Measurements from ENCODE around the gene AKNAD1. TPM values are rescaled to one million over a fixed set of nuclear protein-coding genes. Genes with fewer than 3 reads are reported as not detected.

AKNAD1 gene
- total RNA-seq, 2 donors from 2014 or later: not detected

GRCh38 chr1:108780937-108781574 is 75.8 kb downstream of the AKNAD1 start:
- no peaks in the 10 kb centered on the region for H3K4me1 ChIP-seq
- H3K4me3 ChIP-seq: no peak overlapping the region
- no peaks in the 10 kb centered on the region for H3K27me3 ChIP-seq
- peaks cover 6 to 13% of the 10 kb centered on the region in 2 donors for H3K9me3 ChIP-seq
- TF ChIP-seq CTCF (IDR thresholded peaks at IDR 0.05): no peak
- DNase-seq (ENCODE audit: low spot score): no peak
- H3K36me3 ChIP-seq: peaks cover 77% of the 10 kb centered on the region
- H3K27ac ChIP-seq: no peak overlapping the region

GRCh38 chr1:108779455-108779854 is 77.4 kb downstream of the AKNAD1 start:
- no peak for TF ChIP-seq CTCF (IDR thresholded peaks at IDR 0.05)
- peaks cover 69% of the 10 kb centered on the region for H3K36me3 ChIP-seq
- no peak for DNase-seq (ENCODE audit: low spot score)
- H3K27ac ChIP-seq: no peak overlapping the region
- no peaks in the 10 kb centered on the region for H3K27me3 ChIP-seq
- H3K4me3 ChIP-seq: no peak overlapping the region
- H3K9me3 ChIP-seq: no peaks in the 10 kb centered on the region
- H3K4me1 ChIP-seq: no peaks in the 10 kb centered on the region

GRCh38 chr1:108777839-108778238 is 79.1 kb downstream of the AKNAD1 start:
- H3K4me1 ChIP-seq: no peaks in the 10 kb centered on the region
- H3K27me3 ChIP-seq: no peaks in the 10 kb centered on the region
- peaks cover 65% of the 10 kb centered on the region for H3K36me3 ChIP-seq
- H3K4me3 ChIP-seq: no peak overlapping the region
- H3K27ac ChIP-seq: no peak overlapping the region
- TF ChIP-seq CTCF (IDR thresholded peaks at IDR 0.05): no peak
- no peak for DNase-seq (ENCODE audit: low spot score)
- H3K9me3 ChIP-seq: no peaks in the 10 kb centered on the region

GRCh38 chr1:108767708-108768107 is 89.2 kb downstream of the AKNAD1 start:
- peaks cover 42% of the 10 kb centered on the region for H3K36me3 ChIP-seq

GRCh38 chr1:108767115-108767514 is 89.8 kb downstream of the AKNAD1 start:
- no peak for DNase-seq (ENCODE audit: low spot score)
- Histone ChIP-seq H3K27ac (no peak overlapping the region), H3K9me3 (no peaks in the 10 kb centered on the region), H3K36me3 (peaks cover 45% of the 10 kb centered on the region), H3K27me3 (no peaks in the 10 kb centered on the region), H3K4me3 (no peak overlapping the region), H3K4me1 (no peaks in the 10 kb centered on the region)
- no peak for TF ChIP-seq CTCF (IDR thresholded peaks at IDR 0.05)

More at GRCh38 chr1:108767708-108768107, 89.2 kb downstream of the AKNAD1 start:
- H3K4me1 ChIP-seq: no peaks in the 10 kb centered on the region
- no peaks in the 10 kb centered on the region for H3K9me3 ChIP-seq
- no peak for DNase-seq (ENCODE audit: low spot score)
- no peaks in the 10 kb centered on the region for H3K27me3 ChIP-seq
- no peak for TF ChIP-seq CTCF (IDR thresholded peaks at IDR 0.05)
- H3K4me3 ChIP-seq: no peak overlapping the region
- no peak overlapping the region for H3K27ac ChIP-seq

Other genes with a start within 250 kb of the AKNAD1 start
- under 1 TPM; 0.41 to 0.55 TPM for gene HENMT1, start 196.0 kb downstream of the AKNAD1 start, total RNA-seq
- gene PRPF38B, start 164.8 kb downstream of the AKNAD1 start, total RNA-seq: 10 to 100 TPM; 10.7 to 11.1 TPM
- not detected for gene FNDC7, start 144.2 kb downstream of the AKNAD1 start, total RNA-seq
- gene STXBP3, start 110.4 kb downstream of the AKNAD1 start, total RNA-seq: 10 to 100 TPM; 26.4 to 27.7 TPM
- gene GPSM2, start 19.9 kb upstream of the AKNAD1 start, total RNA-seq: 10 to 100 TPM in 1 of 2 donors, 1 to 10 TPM in 1; 7.9 to 17.2 TPM
- gene CLCC1, start 106.4 kb upstream of the AKNAD1 start, total RNA-seq: 10 to 100 TPM; 19.7 to 20.5 TPM
- 10 to 100 TPM; 14.0 to 22.4 TPM for gene WDR47, start 185.0 kb upstream of the AKNAD1 start, total RNA-seq
- 10 to 100 TPM; 32.2 to 35.9 TPM for gene TAF13, start 218.9 kb upstream of the AKNAD1 start, total RNA-seq
- 10 to 100 TPM; 18.9 to 23.9 TPM for gene TMEM167B, start 233.7 kb upstream of the AKNAD1 start, total RNA-seq